Measurements from ENCODE around the gene EFNA1. TPM values are rescaled to one million over a fixed set of nuclear protein-coding genes. Genes with fewer than 3 reads are reported as not detected.

EFNA1 gene
- total RNA-seq, 1 experiment from 2014 or later, result 6.5 TPM

Other genes starting within 250 kb of the EFNA1 start
- 26.8 to 38.7 TPM (median 36.8 TPM) in 3 replicates for gene PMVK, start 191.2 kb upstream of the EFNA1 start, total RNA-seq (2021)
- 26.5 to 30.7 TPM (median 28.4 TPM) in 3 replicates for gene PBXIP1, start 171.8 kb upstream of the EFNA1 start, total RNA-seq (2021)
- 37.4 to 38.8 TPM (median 38.0 TPM) in 3 replicates for gene PYGO2, start 166.1 kb upstream of the EFNA1 start, total RNA-seq (2021)
- gene SHC1, start 157.1 kb upstream of the EFNA1 start, total RNA-seq (2021), result 180 to 199 TPM (median 180 TPM) in 3 replicates
- 258 to 301 TPM (median 278 TPM) in 3 replicates for gene CKS1B, start 153.2 kb upstream of the EFNA1 start, total RNA-seq (2021)
- gene FLAD1, start 144.5 kb upstream of the EFNA1 start, total RNA-seq (2021), result 71.1 to 88.3 TPM (median 71.2 TPM) in 3 replicates
- 0.48 to 1.2 TPM in 2 of 3 replicates, not detected in the other for gene LENEP, start 134.3 kb upstream of the EFNA1 start, total RNA-seq (2021)
- 29.8 to 32.1 TPM (median 31.5 TPM) in 3 replicates for gene ZBTB7B, start 125.1 kb upstream of the EFNA1 start, total RNA-seq (2021)
- 0.83 to 1.8 TPM (median 1.6 TPM) in 3 replicates for gene DCST2, start 94.1 kb upstream of the EFNA1 start, total RNA-seq (2021)
- gene DCST1, start 94.1 kb upstream of the EFNA1 start, total RNA-seq (2021), result 0.15 TPM in 1 of 3 replicates, not detected in the others
- 32.1 to 38.4 TPM (median 33.2 TPM) in 3 replicates for gene ADAM15, start 76.6 kb upstream of the EFNA1 start, total RNA-seq (2021)
- gene EFNA4, start 64.1 kb upstream of the EFNA1 start, total RNA-seq (2021), result 19.5 to 22.7 TPM (median 22.3 TPM) in 3 replicates
- 12.5 to 15.4 TPM (median 15.4 TPM) in 3 replicates for gene EFNA3, start 49.0 kb upstream of the EFNA1 start, total RNA-seq (2021)
- gene SLC50A1, start 8.0 kb downstream of the EFNA1 start, total RNA-seq (2021), result 39.0 to 47.8 TPM (median 46.0 TPM) in 3 replicates
- 70.6 to 79.8 TPM (median 73.5 TPM) in 3 replicates for gene DPM3, start 12.7 kb downstream of the EFNA1 start, total RNA-seq (2021)
- 104 to 161 TPM (median 147 TPM) in 3 replicates for gene KRTCAP2, start 45.4 kb downstream of the EFNA1 start, total RNA-seq (2021)
- 20.3 to 22.1 TPM (median 21.4 TPM) in 3 replicates for gene TRIM46, start 46.0 kb downstream of the EFNA1 start, total RNA-seq (2021)
- gene THBS3, start 80.0 kb downstream of the EFNA1 start, total RNA-seq (2021), result 4.0 to 5.3 TPM (median 5.3 TPM) in 3 replicates
- 57.5 to 62.8 TPM (median 60.4 TPM) in 3 replicates for gene MTX1, start 80.8 kb downstream of the EFNA1 start, total RNA-seq (2021)
- gene ENTREP3, start 127.6 kb downstream of the EFNA1 start, total RNA-seq (2021), result 65.3 to 67.8 TPM (median 66.6 TPM) in 3 replicates
- gene SCAMP3, start 134.5 kb downstream of the EFNA1 start, total RNA-seq (2021), result 50.0 to 58.8 TPM (median 52.2 TPM) in 3 replicates
- 68.2 to 74.9 TPM (median 74.4 TPM) in 3 replicates for gene CLK2, start 145.6 kb downstream of the EFNA1 start, total RNA-seq (2021)
- 5.9 to 7.3 TPM (median 6.3 TPM) in 3 replicates for gene HCN3, start 149.6 kb downstream of the EFNA1 start, total RNA-seq (2021)
- gene PKLR, start 173.6 kb downstream of the EFNA1 start, total RNA-seq (2021), result 1.5 to 2.5 TPM (median 1.6 TPM) in 3 replicates
- gene FDPS, start 181.0 kb downstream of the EFNA1 start, total RNA-seq (2021), result 342 to 366 TPM (median 354 TPM) in 3 replicates
- gene RUSC1, start 193.0 kb downstream of the EFNA1 start, total RNA-seq (2021), result 51.4 to 68.8 TPM (median 55.3 TPM) in 3 replicates

Data from WTC11 (cell line).